T47D (cell line): ENCODE results near the gene ELL.

Experiments
- DNase-seq, 2 experiments: peaks; one replicate each; pipeline versions ENCODE4 v3.0.0 to v3.0.0-alpha.2; 2011 to 2012; ENCODE audit warnings: low read depth in 1 of 2, low spot score in 1 of 2
- JUND ChIP-seq: IDR thresholded peaks from 2 replicates; pipeline ENCODE4 v1.6.1; 2012; ENCODE audit warnings: low read depth
- in situ Hi-C: cut with HindIII; loops from 2 replicates; pipeline ENCODE4 v1.10.0; 2016; ENCODE audit warnings: low sequenced_read_pairs, low pct_unique_long_range_greater_than_20kb

The ELL gene

GRCh38 chr19:18475762-18476331, 46.0 kb downstream of the ELL start:
- no peak for DNase-seq
- in situ Hi-C loops: no loop called here
- no peak for TF ChIP-seq JUND

GRCh38 chr19:18475004-18475453, 46.8 kb downstream of the ELL start:
- in situ Hi-C loops: no loop called here
- TF ChIP-seq JUND: no peak
- no peak for DNase-seq

GRCh38 chr19:18474366-18474887, 47.4 kb downstream of the ELL start:
- in situ Hi-C loops: no loop called here
- TF ChIP-seq JUND: no peak
- no peak for DNase-seq

DNA sequence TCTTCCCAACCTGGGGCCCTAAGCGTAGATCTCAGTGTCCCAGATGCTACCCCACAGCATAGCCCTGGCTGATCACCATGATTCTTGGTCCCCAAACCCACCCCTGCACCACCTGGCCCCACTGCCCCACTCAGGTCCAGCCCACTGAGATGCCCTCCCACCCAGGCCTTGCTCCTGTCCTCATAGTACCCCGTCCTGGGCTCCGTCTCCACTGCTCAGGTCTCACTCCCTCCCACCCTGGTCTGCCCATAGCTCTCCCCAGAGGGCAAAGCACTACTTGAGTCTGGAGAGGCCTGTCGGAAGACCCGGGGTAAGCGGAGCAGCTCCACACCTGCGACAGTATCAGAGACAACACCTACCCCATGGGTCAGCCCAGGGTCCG, 48.2 kb downstream of the ELL start:
- DNase-seq: no peak
- TF ChIP-seq JUND: no peak
- in situ Hi-C loops: no loop called here

- TF ChIP-seq JUND: no peak
- DNase-seq: no peak
- in situ Hi-C loops: no loop called here
Measured at GRCh38 chr19:18473003-18473705, 48.7 kb downstream of the ELL start.

- in situ Hi-C loops: no loop called here
- no peak for DNase-seq
- no peak for TF ChIP-seq JUND
Measured at GRCh38 chr19:18470787-18471186, 51.1 kb downstream of the ELL start.

DNA sequence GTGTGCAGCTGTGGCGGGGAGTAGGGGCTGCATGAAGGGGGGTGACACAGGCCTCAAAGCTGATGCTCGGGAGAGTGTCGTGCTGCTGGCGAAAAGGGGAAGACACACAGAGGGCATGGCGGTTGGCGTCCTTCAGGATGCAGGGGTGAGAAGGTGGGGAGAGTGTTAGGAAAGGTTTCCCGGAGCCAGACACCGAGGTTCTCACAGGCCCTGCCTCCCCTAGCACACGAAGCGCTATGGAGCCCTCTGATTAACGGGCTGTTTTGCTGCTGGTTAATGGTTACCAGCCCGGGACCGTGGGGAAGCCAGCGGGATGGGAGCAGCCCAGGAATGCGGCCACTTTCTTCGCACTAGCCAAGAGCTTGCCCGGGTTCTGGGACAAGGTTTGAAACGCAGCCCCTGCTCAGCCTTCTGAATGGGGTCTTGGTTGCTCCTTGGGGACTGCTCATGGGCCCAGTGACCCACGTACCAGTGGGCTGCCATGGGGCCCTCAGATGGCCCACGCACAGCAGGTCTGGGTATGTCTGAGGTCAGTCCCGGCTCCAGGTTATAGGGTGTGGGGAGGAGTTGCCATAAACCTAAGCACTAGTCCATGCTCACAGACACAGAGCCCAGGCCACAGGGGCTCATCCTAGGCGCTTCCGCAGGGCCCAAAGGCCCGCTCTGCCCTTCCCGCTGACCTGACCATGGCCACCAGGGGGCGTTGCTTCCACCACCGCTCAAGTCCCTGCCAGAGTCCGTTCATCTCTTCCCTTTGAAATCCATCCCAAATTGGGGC, 52.6 kb downstream of the ELL start:
- in situ Hi-C loops: no loop called here
- peak in 1 of 2 experiments; percentile 57 for DNase-seq

GRCh38 chr19:18468517-18468916, 53.4 kb downstream of the ELL start:
- no peak for DNase-seq
- TF ChIP-seq JUND: no peak
- in situ Hi-C loops: no loop called here

More for the DNA sequence above, 52.6 kb downstream of the ELL start:
- no peak for TF ChIP-seq JUND

DNA sequence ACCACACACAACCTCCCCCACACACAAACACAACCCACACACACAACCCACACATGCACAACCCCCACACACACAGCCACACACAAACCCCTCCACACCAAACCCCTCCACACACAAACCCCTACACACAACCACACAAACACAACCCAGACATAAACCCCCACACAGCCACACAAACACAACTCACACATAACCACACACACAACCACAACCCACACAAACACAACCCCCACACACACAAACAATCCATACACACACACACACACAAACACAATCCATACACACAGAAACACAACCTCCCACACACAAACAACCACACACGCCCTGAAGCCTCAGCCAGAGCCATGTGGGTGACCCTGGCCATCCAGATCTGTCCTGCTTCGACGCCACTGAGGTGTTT, 53.9 kb downstream of the ELL start:
- in situ Hi-C loops: no loop called here
- TF ChIP-seq JUND: no peak
- no peak for DNase-seq

GRCh38 chr19:18466354-18466753, 55.5 kb downstream of the ELL start:
- in situ Hi-C loops: no loop called here
- DNase-seq: no peak
- TF ChIP-seq JUND: no peak

- TF ChIP-seq JUND: no peak
- in situ Hi-C loops: no loop called here
- DNase-seq: no peak
Measured at GRCh38 chr19:18465964-18466339, 55.9 kb downstream of the ELL start.

DNA sequence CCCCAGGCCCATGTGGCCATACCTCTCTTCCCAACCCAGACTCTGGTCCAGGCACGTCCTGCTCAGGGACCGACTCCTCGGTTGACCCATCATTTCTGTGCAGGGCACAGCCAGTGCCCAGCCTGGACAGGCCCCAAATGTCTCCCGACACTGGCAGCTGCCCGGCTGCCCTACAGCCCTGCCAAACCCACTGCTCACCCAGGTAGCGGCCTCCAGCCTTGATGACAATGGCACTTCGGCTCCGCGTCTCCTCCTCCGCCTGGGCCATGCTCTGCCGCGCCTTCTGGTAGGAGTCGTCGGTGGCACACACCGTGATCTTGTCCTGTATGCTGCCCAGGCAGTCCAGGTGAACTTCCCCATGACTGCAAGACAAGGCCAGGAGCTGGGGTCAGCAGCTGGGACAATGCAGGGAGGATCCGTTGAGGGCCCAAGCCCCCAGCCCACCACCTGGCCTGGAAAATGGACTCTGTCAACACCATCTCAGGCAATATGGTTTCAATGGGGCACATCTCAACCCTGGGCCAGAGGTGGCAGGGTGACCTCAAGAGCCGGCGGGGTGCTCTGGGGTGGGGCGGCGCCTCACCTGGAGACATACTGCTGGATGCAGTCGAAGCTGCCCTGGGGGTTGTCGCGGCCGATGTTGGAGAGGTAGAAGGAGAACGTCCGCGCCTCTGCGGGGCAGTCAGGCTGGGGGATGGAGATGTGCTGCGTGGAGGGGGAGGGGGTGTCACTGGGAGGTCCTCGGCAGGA, 56.5 kb downstream of the ELL start:
- DNase-seq: no peak
- no peak for TF ChIP-seq JUND
- in situ Hi-C loops: no loop called here

DNA sequence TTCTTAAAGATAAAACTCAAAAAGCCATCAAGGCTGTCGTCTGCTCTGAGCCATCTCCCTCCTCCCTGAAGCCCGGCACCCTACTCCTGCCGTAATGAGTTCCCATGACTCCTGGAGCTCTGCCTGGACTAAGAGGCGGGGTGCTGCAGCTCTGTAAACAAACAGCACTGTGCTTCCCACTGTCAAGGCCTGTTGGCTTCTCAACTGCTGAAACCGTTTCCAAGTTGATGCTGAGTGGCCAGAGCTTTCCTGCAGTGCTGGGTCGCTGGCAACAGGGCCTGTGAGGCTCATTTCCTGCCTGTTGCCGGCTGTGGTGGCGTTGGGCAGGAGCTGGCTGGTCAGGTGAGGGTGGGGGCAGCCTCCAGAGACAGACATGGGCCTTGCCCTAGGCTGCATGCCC, 57.2 kb downstream of the ELL start:
- in situ Hi-C loops: no loop called here
- DNase-seq: peak in 1 of 2 experiments; percentile 60

More for the DNA sequence above, 57.2 kb downstream of the ELL start:
- no peak for TF ChIP-seq JUND
